ENCODE results near the gene TKT. TPM values are rescaled to one million over a fixed set of nuclear protein-coding genes. Genes with fewer than 3 reads are reported as not detected.

Gene TKT
- total RNA-seq, 1 experiment from 2014 or later = 650 TPM

GRCh38 chr3:53240989-53241972, 14.5 kb downstream of the TKT start:
- Histone ChIP-seq H3K4me2 (ENCODE audit: insufficient read depth, insufficient read length, low read length) (no peak overlapping the region), H2AFZ (ENCODE audit: low read length) (no peak overlapping the region), H2BK120ac (ENCODE audit: low read depth, low read length, poor library complexity, severe bottlenecking) (no peak overlapping the region), H3K23ac (ENCODE audit: insufficient read length, low read depth, low read length) (no peak overlapping the region), H3K27ac (ENCODE audit: insufficient read length, low read depth, low read length) (no peak overlapping the region), H2BK5ac (ENCODE audit: insufficient read length, low read length) (no peak overlapping the region), H3K27me3 (ENCODE audit: insufficient read depth, low read length) (no peaks in the 10 kb centered on the region), H3T11ph (ENCODE audit: low read length) (no peak overlapping the region), H4K8ac (replicated peaks; ENCODE audit: insufficient read length, low read depth, low read length) (no peak overlapping the region), H3K56ac (ENCODE audit: insufficient read length, low read depth, low read length) (no peak overlapping the region), H3K18ac (ENCODE audit: insufficient read length, low read depth, low read length) (no peak overlapping the region), H3K9me3 (ENCODE audit: control insufficient read depth, low read depth, low read length) (no peaks in the 10 kb centered on the region), H2BK12ac (ENCODE audit: insufficient read length, low read depth, low read length) (no peak overlapping the region), H2BK20ac (ENCODE audit: low read depth, low read length, poor library complexity, severe bottlenecking) (no peak overlapping the region), H3K14ac (ENCODE audit: insufficient read depth, low read length) (no peak overlapping the region), H4K5ac (ENCODE audit: insufficient read length, low read depth, low read length) (no peak overlapping the region), H3K79me1 (ENCODE audit: insufficient read depth, low read depth, low read length, poor library complexity, severe bottlenecking) (peaks cover 30% of the 10 kb centered on the region), H3K4me1 (ENCODE audit: insufficient read depth, low read length) (peaks cover 10% of the 10 kb centered on the region; the same call in 1 of the 2 replicates), H4K91ac (ENCODE audit: insufficient read length, low read depth, low read length) (no peak overlapping the region), H3K4ac (ENCODE audit: low read depth, low read length) (no peak overlapping the region), H2AK5ac (ENCODE audit: insufficient read length, low read length) (no peak overlapping the region), H3K79me2 (ENCODE audit: insufficient read depth, low read length) (peaks cover 42% of the 10 kb centered on the region; the same call in 1 of the 2 replicates), H3K9ac (ENCODE audit: extremely low read depth, insufficient read length, low read length) (no peak overlapping the region), H3K23me2 (ENCODE audit: insufficient read length, low read depth, low read length, poor library complexity, severe bottlenecking) (peaks cover 2% of the 10 kb centered on the region), H2BK15ac (ENCODE audit: low read depth, low read length) (no peak overlapping the region), H4K20me1 (ENCODE audit: control insufficient read depth, insufficient read depth, insufficient read length) (no peaks in the 10 kb centered on the region)
- Mint-ChIP-seq H3K4me1 (peaks cover 33% of the 10 kb centered on the region in 2 experiments), H3K4me3 (no peak overlapping the region), H3K9me3 (no peaks in the 10 kb centered on the region), H3K27me3 (ENCODE audit: low read depth) (no peaks in the 10 kb centered on the region), H3K27ac (peak overlapping the region; percentile 57 to 79 (median 71); a peak in 6 of 7 replicates), H3K36me3 (ENCODE audit: insufficient read depth in 1 of 3, low read depth in 3 of 3) (peaks cover 49 to 74% (median 71%) of the 10 kb centered on the region in 3 experiments)
- DNase-seq = no peak
- TF ChIP-seq, protein P1, sequence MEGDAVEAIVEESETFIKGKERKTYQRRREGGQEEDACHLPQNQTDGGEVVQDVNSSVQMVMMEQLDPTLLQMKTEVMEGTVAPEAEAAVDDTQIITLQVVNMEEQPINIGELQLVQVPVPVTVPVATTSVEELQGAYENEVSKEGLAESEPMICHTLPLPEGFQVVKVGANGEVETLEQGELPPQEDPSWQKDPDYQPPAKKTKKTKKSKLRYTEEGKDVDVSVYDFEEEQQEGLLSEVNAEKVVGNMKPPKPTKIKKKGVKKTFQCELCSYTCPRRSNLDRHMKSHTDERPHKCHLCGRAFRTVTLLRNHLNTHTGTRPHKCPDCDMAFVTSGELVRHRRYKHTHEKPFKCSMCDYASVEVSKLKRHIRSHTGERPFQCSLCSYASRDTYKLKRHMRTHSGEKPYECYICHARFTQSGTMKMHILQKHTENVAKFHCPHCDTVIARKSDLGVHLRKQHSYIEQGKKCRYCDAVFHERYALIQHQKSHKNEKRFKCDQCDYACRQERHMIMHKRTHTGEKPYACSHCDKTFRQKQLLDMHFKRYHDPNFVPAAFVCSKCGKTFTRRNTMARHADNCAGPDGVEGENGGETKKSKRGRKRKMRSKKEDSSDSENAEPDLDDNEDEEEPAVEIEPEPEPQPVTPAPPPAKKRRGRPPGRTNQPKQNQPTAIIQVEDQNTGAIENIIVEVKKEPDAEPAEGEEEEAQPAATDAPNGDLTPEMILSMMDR (conservative IDR thresholded peaks at IDR 0.05) = no peak
- no CpG with 5 or more reads among the region's 28 CpGs for WGBS (ENCODE audit: extremely low coverage, insufficient read length, low lambda C conversion rate)
